IMR-90 (cell line): ENCODE data around the gene NIT1.
"Not testable (repeated sequence)": the region's sequence is repeated elsewhere in the genome, so short reads cannot be mapped to it uniquely, and the experiment has no call there.

Experiments
- BHLHE40 ChIP-seq: fragments of 150-350 bp; IDR thresholded peaks from 2 replicates; pipeline ENCODE4 v1.6.1; 2016; ENCODE audit warnings: mild to moderate bottlenecking, low read depth, low read length
- CTCF ChIP-seq: conservative IDR thresholded peaks from 2 replicates; pipeline ENCODE4 v1.5.1; 2012; ENCODE audit warnings: mild to moderate bottlenecking, low read depth, low read length, improper control_type of control experiment
- MXI1 ChIP-seq: IDR thresholded peaks from 2 replicates; pipeline ENCODE4 v1.6.1; 2012; ENCODE audit warnings: low read depth, mild to moderate bottlenecking, low read length, moderate library complexity, borderline replicate concordance
- POLR2A ChIP-seq: IDR thresholded peaks from 2 replicates; pipeline ENCODE4 v1.6.1; 2012; ENCODE audit warnings: mild to moderate bottlenecking, low read depth, low read length

GRCh38 chr1:161115961-161116360 lies 1.9 kb upstream of the NIT1 start:
- TF ChIP-seq POLR2A, CTCF, MXI1, BHLHE40: not testable (repeated sequence)
